Activated CD8-positive, alpha-beta memory T cell treated with anti-CD3 and anti-CD28 coated beads, Interleukin-2, amount 10 ng/mL, durations not matched to agents 7 days and 5 days (primary cell): ENCODE data around the gene AKR1C3. TPM values are rescaled to one million over a fixed set of nuclear protein-coding genes. Genes with fewer than 3 reads are reported as not detected.
A peak's percentile ranks its signal among the peaks of the same experiment; 100 is the strongest.
"Not testable (repeated sequence)": the region's sequence is repeated elsewhere in the genome, so short reads cannot be mapped to it uniquely, and the experiment has no call there.

Experiments used
- ATAC-seq: fragments of 150-1000 bp; cut with Tn5 transposase; one replicate; pipeline ENCODE4 v1.10.0; 2021; ENCODE audit warnings: moderate library complexity
- CTCF ChIA-PET: fragments of 350-600 bp; sonication (Branson Sonifier 250); formaldehyde crosslinking; loops from one replicate; lab custom pipeline; 2021; ENCODE audit warnings: antibody characterized with exemption; lab: Charles Lee
- DNase-seq: peaks from one replicate; pipeline ENCODE4 v3.0.0-alpha.2; 2020
- H3K27ac Mint-ChIP-seq: one replicate; pipeline ENCODE4 v1.8.0; 2021; ENCODE audit warnings: mild to moderate bottlenecking, mixed read lengths
- H3K27me3 Mint-ChIP-seq: one replicate; pipeline ENCODE4 v1.8.0; 2021; ENCODE audit warnings: mixed read lengths
- H3K36me3 Mint-ChIP-seq: one replicate; pipeline ENCODE4 v1.8.0; 2021; ENCODE audit warnings: mild to moderate bottlenecking, mixed read lengths
- H3K4me1 Mint-ChIP-seq: one replicate; pipeline ENCODE4 v1.8.0; 2021; ENCODE audit warnings: mixed read lengths
- H3K4me3 Mint-ChIP-seq: one replicate; pipeline ENCODE4 v1.8.0; 2021; ENCODE audit warnings: mild to moderate bottlenecking, moderate library complexity, mixed read lengths
- H3K9me3 Mint-ChIP-seq: one replicate; pipeline ENCODE4 v1.8.0; 2022; ENCODE audit warnings: low read depth, mixed read lengths
- total RNA-seq, 2 experiments: library from RNA; stranded (reverse); gene quantifications; one replicate each; pipeline ENCODE4 v1.2.3, GENCODE V29; 2021

The AKR1C3 gene
- total RNA-seq: under 1 TPM; 0.68 to 0.88 TPM

DNA sequence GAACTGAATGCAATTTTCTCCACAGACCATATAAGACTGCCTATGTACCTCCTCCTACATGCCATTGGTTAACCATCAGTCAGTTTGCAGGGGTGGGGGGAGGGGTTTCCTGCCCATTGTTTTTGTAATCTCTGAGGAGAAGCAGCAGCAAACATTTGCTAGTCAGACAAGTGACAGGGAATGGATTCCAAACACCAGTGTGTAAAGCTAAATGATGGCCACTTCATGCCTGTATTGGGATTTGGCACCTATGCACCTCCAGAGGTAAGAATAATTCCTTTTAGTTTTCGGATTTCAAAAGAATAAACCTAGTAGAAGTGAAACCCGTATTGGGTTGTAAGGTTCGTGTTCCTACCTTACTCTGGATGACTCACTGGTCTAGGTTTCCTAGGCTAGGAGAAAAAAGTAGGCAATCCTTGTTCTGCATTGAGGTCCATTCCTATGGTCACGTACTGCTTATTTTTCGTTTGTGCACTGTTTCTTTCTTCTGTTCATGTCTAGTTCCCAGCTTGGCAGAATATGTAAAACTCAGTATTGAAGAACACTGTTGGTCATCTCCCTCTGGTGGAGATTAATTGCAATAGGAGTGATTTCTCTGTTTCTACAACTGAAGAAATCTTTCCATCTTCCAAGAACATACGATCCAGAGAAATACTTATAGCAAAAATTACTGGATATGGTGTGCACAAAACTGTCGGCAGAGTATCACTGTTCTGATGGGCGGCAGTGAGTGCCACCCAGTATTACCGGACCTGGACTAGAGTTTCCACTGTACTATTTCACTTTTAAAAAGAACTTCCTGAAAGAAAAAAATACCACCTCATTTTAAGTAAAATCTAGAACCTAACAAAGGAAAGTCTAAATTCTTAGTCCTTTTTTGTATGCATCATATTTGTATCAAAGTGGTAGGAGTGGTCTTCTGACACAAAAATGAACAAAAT lies at the start of gene AKR1C3:
TSS of gene AKR1C3 (plus strand) at position 150 of the 941 bp plus-strand sequence. CDS start at position 181, 31 bp downstream.
- H3K27ac Mint-ChIP-seq: no peak within 1 kb of the TSS
- CTCF ChIA-PET: interaction anchor here (1.2 kb wide), 1 partner anchor 202 kb away, joined by 3 read pairs; no protein-coding TSS in a partner anchor
- peak within 1 kb of the TSS; percentile 34 for H3K4me3 Mint-ChIP-seq
- DNase-seq: no peak
- no peaks in the 10 kb centered on the region for H3K4me1 Mint-ChIP-seq
- ATAC-seq: peak; percentile 27
- H3K9me3 Mint-ChIP-seq: no peaks in the 10 kb centered on the region
- no peaks in the 10 kb centered on the region for H3K36me3 Mint-ChIP-seq
- peaks cover 5% of the 10 kb centered on the region for H3K27me3 Mint-ChIP-seq

DNA sequence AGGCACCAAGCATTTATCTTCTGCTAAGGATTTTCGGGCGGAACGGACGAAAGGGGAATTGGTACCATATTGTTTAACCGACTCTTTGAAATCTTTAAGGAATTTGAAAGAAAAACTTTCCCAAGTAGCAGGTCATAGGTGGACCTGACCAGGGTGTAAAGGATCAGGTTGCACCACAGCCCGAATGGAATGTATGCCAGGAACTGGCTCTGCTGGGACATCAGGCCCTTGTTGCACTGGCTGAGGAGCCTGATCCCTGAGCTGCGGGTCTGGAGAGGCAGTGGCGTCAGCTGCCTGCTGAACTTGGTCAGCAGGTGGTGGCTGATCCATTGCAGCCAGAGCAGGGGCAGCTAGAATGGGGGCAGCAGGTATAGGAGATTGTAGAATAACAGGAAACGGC lies 49.1 kb upstream of the AKR1C3 start:
- Mint-ChIP-seq H3K27ac (no peak overlapping the region), H3K36me3 (no peaks in the 10 kb centered on the region), H3K4me3 (no peak overlapping the region), H3K9me3 (no peaks in the 10 kb centered on the region), H3K27me3 (no peaks in the 10 kb centered on the region), H3K4me1 (no peaks in the 10 kb centered on the region)
- CTCF ChIA-PET: no interaction called here
- no peak for ATAC-seq
- no peak for DNase-seq

DNA sequence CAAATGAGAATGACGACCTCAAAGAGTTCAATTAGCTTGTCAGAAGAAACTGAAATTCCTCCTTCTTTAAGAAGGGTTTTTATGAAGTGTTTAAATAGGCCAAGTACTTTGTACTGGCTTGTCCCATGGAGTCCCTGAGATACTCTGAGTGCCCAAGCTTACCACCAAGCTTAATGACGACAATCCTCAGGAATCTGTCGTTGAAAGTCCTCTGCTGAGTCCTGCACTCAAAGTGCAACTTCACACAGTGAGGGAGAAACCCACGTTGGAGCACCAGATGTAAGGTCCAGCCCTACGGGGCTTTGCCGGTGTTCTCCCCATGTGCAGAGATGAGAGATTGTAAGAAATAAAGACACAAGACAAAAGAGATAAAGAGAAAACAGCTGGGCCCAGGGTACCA lies 47.8 kb upstream of the AKR1C3 start:
- H3K27ac Mint-ChIP-seq: no peak overlapping the region
- no peaks in the 10 kb centered on the region for H3K4me1 Mint-ChIP-seq
- H3K9me3 Mint-ChIP-seq: no peaks in the 10 kb centered on the region
- DNase-seq (no peak), ATAC-seq (no peak)
- H3K4me3 Mint-ChIP-seq: no peak overlapping the region
- H3K36me3 Mint-ChIP-seq: no peaks in the 10 kb centered on the region
- CTCF ChIA-PET: no interaction called here
- no peaks in the 10 kb centered on the region for H3K27me3 Mint-ChIP-seq

DNA sequence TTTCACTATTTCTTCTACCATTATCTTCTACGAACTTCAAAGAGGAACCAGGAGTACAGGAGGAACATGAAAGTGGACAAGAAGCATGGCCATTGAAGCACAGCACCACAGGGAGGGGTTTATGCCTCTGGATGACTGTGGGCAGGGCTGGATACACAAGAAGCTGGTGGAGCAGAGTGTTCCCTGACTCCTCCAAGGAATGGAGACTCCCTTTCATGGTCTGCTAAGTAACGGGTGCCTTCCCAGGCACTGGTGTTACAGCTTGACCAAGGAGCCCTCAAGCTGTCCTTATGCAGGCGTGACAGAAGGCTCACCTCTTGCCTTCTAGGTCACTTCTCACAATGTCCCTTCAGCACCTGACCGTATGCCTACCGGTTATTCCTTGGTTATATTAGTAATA lies 47.2 kb upstream of the AKR1C3 start:
- DNase-seq, H3K4me3 Mint-ChIP-seq, H3K36me3 Mint-ChIP-seq, H3K27me3 Mint-ChIP-seq, H3K9me3 Mint-ChIP-seq, CTCF ChIA-PET, ATAC-seq, H3K4me1 Mint-ChIP-seq, H3K27ac Mint-ChIP-seq: not testable (repeated sequence)

DNA sequence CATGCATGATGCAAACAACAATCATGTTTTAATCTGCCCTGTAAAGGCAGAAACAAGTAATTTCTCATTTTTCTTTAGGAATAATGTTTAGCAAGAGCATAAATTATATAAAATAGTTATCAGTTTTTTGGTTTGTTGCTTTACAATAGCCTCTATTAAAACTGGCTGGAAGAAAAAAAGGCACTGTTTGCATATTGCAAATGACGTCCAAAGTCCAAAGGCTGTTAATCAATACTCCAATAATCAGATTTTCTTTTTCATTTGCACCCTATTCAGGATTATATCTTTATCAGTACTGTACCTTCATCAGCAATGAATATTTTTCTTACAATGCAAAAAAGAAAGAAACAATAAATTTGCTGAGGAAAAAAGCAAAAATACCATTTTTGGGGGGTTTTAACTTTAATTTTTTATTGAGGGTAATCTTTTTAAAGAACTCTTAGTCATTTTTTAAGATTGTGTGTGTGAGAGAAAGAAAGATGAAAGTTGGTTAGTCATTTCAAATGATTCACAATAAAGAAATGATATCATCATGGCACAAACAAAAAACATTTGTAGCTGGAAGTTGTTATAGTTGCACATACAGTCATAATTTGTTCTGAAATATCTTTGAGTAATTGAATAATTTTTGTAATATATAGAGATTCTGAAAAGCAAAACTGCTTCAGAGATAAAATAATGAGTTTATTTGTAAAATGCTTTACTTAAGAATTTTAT lies 46.1 kb upstream of the AKR1C3 start:
- CTCF ChIA-PET: no interaction called here
- Mint-ChIP-seq H3K27me3 (no peaks in the 10 kb centered on the region), H3K27ac (no peak overlapping the region), H3K9me3 (no peaks in the 10 kb centered on the region), H3K36me3 (no peaks in the 10 kb centered on the region), H3K4me3 (no peak overlapping the region), H3K4me1 (no peaks in the 10 kb centered on the region)
- DNase-seq: no peak
- ATAC-seq: no peak

DNA sequence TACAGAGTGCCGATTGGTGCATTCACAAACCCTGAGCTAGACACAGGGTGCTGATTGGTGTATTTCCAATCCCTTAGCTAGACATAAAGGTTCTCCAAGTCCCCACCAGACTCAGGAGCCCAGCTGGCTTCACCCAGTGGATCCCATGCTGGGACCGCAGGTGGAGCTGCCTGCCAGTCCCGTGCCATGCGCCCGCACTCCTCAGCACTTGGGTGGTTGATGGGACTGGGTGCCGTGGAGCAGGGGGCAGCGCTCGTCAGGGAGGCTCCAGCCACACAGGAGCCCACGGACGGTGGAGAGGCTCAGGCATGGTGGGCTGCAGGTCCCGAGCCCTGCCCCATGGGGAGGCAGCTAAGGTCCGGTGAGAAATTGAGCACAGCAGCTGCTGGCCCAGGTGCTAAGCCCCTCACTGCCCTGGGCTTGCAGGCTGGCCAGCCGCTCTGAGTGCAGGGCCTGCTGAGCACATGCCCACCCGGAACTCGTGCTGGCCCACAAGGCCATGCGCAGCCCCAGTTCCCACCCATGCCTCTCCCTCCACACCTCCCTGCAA lies 41.2 kb upstream of the AKR1C3 start:
- H3K4me3 Mint-ChIP-seq, H3K36me3 Mint-ChIP-seq, H3K9me3 Mint-ChIP-seq, CTCF ChIA-PET, DNase-seq, H3K27ac Mint-ChIP-seq, H3K27me3 Mint-ChIP-seq, ATAC-seq, H3K4me1 Mint-ChIP-seq: not testable (repeated sequence)

DNA sequence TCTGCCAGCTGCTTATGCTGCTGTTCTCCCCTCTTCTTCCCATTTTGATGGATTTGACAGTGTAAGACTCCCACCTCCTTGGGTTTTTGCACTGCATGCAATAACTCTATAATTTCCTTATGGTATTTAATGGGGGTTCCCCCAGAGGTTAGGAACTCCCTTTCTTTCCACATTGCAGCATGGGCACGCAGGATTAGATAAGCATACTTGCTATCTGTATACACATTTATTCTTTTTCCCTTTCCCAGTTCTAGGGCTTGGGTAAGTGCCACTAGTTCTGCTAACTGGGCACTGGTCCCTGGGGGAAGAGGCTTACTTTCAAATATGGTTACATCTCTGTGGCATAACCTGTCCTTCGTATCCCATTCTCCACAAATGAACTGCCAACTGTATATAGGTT lies 39.4 kb upstream of the AKR1C3 start:
- CTCF ChIA-PET, H3K4me3 Mint-ChIP-seq, H3K4me1 Mint-ChIP-seq, H3K27ac Mint-ChIP-seq, H3K36me3 Mint-ChIP-seq, DNase-seq, ATAC-seq, H3K9me3 Mint-ChIP-seq, H3K27me3 Mint-ChIP-seq: not testable (repeated sequence)

DNA sequence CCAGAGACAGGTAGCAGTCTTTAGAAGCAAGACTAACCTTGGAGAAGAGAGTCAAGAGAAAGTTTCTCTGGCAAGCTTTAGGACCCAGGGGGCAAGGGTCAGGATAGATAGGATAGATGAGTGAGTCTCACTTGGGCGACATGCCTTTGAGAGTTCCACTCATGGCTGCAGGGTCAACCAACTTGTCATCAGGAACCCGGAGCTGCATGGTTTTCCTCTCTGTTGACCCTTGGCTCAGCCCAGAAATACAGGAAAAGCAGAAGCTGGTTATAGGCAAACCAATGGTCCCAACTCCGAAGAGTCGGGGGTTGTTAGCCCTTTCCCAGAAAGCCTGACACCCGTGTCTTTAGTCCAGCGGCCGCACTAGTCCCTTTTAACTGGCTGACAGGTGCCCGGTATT lies 34.9 kb upstream of the AKR1C3 start:
- DNase-seq, H3K4me3 Mint-ChIP-seq, H3K4me1 Mint-ChIP-seq, ATAC-seq, H3K36me3 Mint-ChIP-seq, H3K27me3 Mint-ChIP-seq, H3K27ac Mint-ChIP-seq, CTCF ChIA-PET, H3K9me3 Mint-ChIP-seq: not testable (repeated sequence)

DNA sequence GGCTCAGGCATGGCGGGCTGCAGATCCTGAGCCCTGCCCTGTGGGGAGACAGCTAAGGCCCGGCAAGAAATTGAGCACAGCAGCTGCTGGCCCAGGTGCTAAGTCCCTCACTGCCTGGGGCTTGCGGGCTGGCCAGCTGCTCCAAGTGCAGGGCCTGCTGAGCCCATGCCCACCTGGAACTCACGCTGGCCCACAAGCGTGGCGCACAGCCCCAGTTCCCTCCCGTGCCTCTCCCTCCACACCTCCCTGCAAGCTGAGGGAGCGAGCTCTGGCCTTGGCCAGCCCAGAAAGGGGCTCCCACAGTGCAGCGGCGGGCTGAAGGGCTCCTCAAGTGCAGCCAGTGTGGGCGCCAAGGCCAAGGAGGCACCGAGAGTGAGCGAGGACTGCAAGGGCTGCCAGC lies 33.4 kb upstream of the AKR1C3 start:
- H3K27ac Mint-ChIP-seq: not testable (repeated sequence)

DNA sequence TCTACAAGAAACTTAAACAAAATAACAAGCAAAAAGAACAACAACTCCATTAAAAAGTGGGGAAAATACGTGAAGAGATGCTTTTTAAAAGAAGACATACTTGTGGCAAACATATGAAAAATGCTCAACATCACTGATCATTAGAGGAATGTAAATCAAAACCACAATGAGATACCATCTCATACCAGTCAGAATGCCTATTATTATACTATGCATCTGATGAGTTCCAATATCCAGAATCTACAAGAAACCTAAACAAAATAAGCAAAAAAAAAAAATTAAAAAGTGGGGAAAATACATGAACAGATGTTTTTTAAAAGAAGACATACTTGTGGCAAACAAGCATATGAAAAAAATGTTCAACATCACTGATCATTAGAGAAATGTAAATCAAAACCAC lies 29.6 kb upstream of the AKR1C3 start:
- no peak overlapping the region for H3K4me3 Mint-ChIP-seq
- no peaks in the 10 kb centered on the region for H3K36me3 Mint-ChIP-seq
- CTCF ChIA-PET: no interaction called here
- no peaks in the 10 kb centered on the region for H3K4me1 Mint-ChIP-seq
- ATAC-seq (no peak), DNase-seq (no peak)
- peaks cover 3% of the 10 kb centered on the region for H3K9me3 Mint-ChIP-seq
- no peaks in the 10 kb centered on the region for H3K27me3 Mint-ChIP-seq
- H3K27ac Mint-ChIP-seq: no peak overlapping the region

More for the DNA sequence above, 33.4 kb upstream of the AKR1C3 start:
- DNase-seq, H3K9me3 Mint-ChIP-seq, H3K4me3 Mint-ChIP-seq, ATAC-seq, H3K27me3 Mint-ChIP-seq, H3K36me3 Mint-ChIP-seq, H3K4me1 Mint-ChIP-seq, CTCF ChIA-PET: not testable (repeated sequence)

DNA sequence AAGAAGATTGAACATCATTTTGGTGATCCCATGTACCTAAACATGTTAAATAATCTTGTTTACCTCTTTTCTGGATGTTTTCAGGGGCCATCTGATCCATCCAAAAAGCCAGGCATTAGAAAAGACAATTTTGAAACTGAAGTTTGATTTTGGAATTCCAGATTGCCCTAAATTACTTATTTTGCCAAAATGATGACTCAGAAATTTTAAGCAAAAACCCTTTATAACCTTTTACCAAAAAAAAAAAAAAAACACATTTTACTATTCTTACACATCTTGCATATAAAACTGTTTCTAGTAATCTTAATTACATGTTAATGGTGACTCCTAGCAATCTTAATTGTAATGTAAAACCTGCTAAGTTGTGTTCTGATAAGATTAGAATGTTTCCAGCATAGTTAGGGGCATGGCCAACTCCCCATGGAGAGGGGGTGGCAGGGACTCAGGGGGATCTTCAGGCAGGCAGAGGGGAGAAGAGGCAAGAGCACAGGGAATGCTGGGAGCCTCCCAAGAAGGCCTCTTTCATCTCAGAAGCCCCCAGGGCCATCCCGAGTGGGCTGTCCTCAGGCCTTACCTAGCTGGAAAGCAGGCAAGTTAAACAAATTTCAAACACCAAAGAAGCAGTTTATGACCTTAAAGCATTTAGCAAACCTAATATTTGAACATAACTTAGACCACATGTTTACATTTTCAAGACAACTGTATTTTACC lies 25.8 kb upstream of the AKR1C3 start:
- DNase-seq: no peak
- Mint-ChIP-seq H3K27me3 (no peaks in the 10 kb centered on the region), H3K9me3 (no peaks in the 10 kb centered on the region), H3K4me3 (no peak overlapping the region), H3K27ac (no peak overlapping the region), H3K4me1 (no peaks in the 10 kb centered on the region), H3K36me3 (no peaks in the 10 kb centered on the region)
- ATAC-seq: no peak
- CTCF ChIA-PET: no interaction called here

DNA sequence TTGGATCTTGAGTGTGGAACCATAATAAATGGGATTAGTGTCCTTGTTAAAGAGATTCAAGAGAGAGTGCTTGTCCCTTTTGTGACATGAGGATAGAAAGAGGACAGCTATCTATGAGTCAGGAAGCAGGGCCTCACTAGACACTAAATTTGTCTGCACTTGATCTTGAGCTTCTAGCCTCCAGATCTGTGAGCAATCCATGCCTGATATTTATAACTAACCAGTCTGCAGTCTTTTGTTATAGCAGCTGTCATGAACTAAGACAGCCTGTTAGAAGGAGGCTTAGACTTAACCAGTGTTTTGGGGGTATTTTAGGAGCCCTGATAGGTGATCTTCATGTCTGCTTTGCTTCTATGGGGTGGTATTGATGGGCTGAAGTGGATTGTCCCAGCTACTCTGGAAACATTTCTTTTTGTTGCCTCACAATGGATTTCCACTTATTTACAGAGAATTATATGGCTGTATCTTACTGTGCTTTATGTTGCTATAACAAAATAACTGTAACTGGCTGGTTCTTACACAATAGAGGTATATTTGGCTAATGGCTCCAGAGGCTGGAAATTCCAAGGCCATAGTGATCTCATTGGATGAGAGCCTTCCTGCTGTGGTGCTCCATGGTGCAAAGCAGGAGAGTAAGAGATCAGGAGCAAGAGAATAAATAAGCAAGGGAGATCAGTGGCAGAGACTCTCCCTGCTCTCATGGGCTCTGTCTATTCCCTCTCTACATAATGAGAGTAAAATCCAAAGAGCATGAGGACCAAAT lies 23.4 kb upstream of the AKR1C3 start:
- ATAC-seq: no peak
- H3K36me3 Mint-ChIP-seq: no peaks in the 10 kb centered on the region
- CTCF ChIA-PET: no interaction called here

More for the DNA sequence above, 23.4 kb upstream of the AKR1C3 start:
- no peaks in the 10 kb centered on the region for H3K4me1 Mint-ChIP-seq
- no peak for DNase-seq
- no peak overlapping the region for H3K27ac Mint-ChIP-seq
- no peaks in the 10 kb centered on the region for H3K27me3 Mint-ChIP-seq
- no peaks in the 10 kb centered on the region for H3K9me3 Mint-ChIP-seq
- H3K4me3 Mint-ChIP-seq: no peak overlapping the region
